GM19372 (cell line): ENCODE measurements around the gene IFI27L2.
A peak's percentile ranks its signal among the peaks of the same experiment; 100 is the strongest.

Source experiments
- ATAC-seq: cut with Tn5 transposase; IDR thresholded peaks from one replicate; pipeline ENCODE4 v1.9.1; 2021; ENCODE audit warnings: mild to moderate bottlenecking, low read depth, moderate library complexity; ENCODE audit not compliant: unreplicated experiment

Gene IFI27L2

GRCh38 chr14:94153750-94154342 is 24.4 kb upstream of the IFI27L2 start:
- no peak for ATAC-seq

- ATAC-seq = no peak
Measured at GRCh38 chr14:94152676-94153075, 23.3 kb upstream of the IFI27L2 start.

GRCh38 chr14:94145902-94146527 is 16.6 kb upstream of the IFI27L2 start:
- ATAC-seq = no peak

- ATAC-seq = no peak
Measured at GRCh38 chr14:94144765-94145164, 15.4 kb upstream of the IFI27L2 start.

GRCh38 chr14:94143711-94144110 is 14.3 kb upstream of the IFI27L2 start:
- no peak for ATAC-seq

GRCh38 chr14:94143239-94143638 is 13.8 kb upstream of the IFI27L2 start:
- ATAC-seq = no peak

- ATAC-seq = no peak
Measured at GRCh38 chr14:94142836-94143235, 13.4 kb upstream of the IFI27L2 start.

GRCh38 chr14:94142247-94142646 is 12.8 kb upstream of the IFI27L2 start:
- ATAC-seq = no peak

- ATAC-seq = no peak
Measured at GRCh38 chr14:94139421-94139820, 10.0 kb upstream of the IFI27L2 start.

GRCh38 chr14:94139006-94139405 is 9.6 kb upstream of the IFI27L2 start:
- ATAC-seq = no peak

- no peak for ATAC-seq
Measured at GRCh38 chr14:94138251-94138650, 8.8 kb upstream of the IFI27L2 start.

- ATAC-seq = peak; percentile 83
Measured at GRCh38 chr14:94136575-94137331, 7.3 kb upstream of the IFI27L2 start.

GRCh38 chr14:94135476-94135875 is 6.1 kb upstream of the IFI27L2 start:
- ATAC-seq = no peak

GRCh38 chr14:94132285-94132887 is 3.0 kb upstream of the IFI27L2 start:
- no peak for ATAC-seq

GRCh38 chr14:94129758-94130414 is 482 bp upstream of the IFI27L2 start:
- ATAC-seq = no peak

- ATAC-seq = no peak
Measured at GRCh38 chr14:94128216-94128839, 1.1 kb downstream of the IFI27L2 start.

GRCh38 chr14:94127330-94127729 is 2.1 kb downstream of the IFI27L2 start:
- no peak for ATAC-seq

GRCh38 chr14:94126800-94127199 is 2.6 kb downstream of the IFI27L2 start:
- ATAC-seq = no peak

GRCh38 chr14:94126419-94126677 is 3.1 kb downstream of the IFI27L2 start:
- no peak for ATAC-seq

GRCh38 chr14:94125659-94126418 is 3.6 kb downstream of the IFI27L2 start:
- ATAC-seq = no peak
